Measurements from ENCODE around the gene APMAP. TPM values are rescaled to one million over a fixed set of nuclear protein-coding genes. Genes with fewer than 3 reads are reported as not detected.

The APMAP gene
- total RNA-seq, 2 experiments from 2014 or later = 27.7 to 28.0 TPM

GRCh38 chr20:24981282-24981681 lies 11.3 kb downstream of the APMAP start:
- H3K27ac ChIP-seq (ENCODE audit: low read depth, low read length, poor library complexity, severe bottlenecking) = no peak overlapping the region
- H3K79me2 ChIP-seq (ENCODE audit: insufficient read depth, low read depth, low read length) = no peaks in the 10 kb centered on the region

DNA sequence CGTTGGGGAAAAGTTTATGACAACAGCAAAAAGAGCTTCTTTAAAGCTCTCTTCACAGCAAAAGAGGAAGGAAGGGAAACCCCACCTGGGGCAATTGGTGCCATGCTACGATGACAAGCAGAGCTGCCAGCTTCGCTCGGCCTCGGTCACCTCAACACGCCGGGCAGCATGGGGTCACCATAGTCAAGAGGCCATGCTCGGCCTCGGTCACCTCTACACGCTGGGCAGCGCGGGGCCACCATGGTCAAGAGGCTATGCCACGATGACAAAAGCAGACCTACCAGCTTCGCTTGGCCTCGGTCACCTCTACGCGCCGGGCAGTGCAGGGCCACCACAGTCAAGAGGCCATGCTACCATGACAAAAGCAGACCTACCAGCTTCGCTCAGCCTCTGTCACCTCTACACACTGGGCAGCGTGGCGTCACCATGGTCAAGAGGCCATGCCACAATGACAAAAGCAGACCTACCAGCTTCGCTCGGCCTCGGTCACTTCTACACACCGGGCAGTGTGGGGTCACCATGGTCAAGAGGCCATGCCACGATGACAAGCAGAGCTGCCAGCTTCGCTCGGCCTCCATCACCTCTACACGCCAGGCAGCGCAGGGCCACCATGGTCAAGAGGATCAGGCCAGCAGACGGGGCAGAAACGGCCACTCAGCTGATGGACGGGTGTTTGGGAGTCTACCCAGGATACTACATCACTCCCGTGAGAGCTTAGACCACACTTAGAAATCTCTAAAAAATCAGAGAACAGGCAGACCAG lies 12.1 kb downstream of the APMAP start:
- H3K27ac ChIP-seq (ENCODE audit: low read depth, low read length, poor library complexity, severe bottlenecking) = no peak overlapping the region
- no peak overlapping the region for H3K4me2 ChIP-seq (ENCODE audit: low read length)
- no peak for TF ChIP-seq CTCF (conservative IDR thresholded peaks at IDR 0.05; ENCODE audit: low read length)
- no peak for TF ChIP-seq EZH2phosphoT487 (IDR thresholded peaks at IDR 0.05; ENCODE audit: borderline replicate concordance, low read depth, low read length)
- peaks cover 81% of the 10 kb centered on the region for H3K36me3 ChIP-seq (ENCODE audit: insufficient read depth, low read length)
- no TSS peak for BruUV-seq (replicated peaks)
- CTCF ChIA-PET (ENCODE audit: unreplicated experiment) = no interaction called here
- H3K9me2 ChIP-seq (ENCODE audit: insufficient read depth, low read length) = no peaks in the 10 kb centered on the region
- no peak overlapping the region for H2AFZ ChIP-seq (ENCODE audit: low read length)
- intact Hi-C loops (cut with micrococcal nuclease; ENCODE audit: unreplicated experiment) = no loop called here
- no peaks in the 10 kb centered on the region for H3K4me1 ChIP-seq (ENCODE audit: insufficient read depth, low read length, poor library complexity, severe bottlenecking)
- DNase-seq (ENCODE audit: low spot score) = no peak
- peaks cover 13% of the 10 kb centered on the region; the same call in 1 of the 2 replicates for H3K9me3 ChIP-seq (ENCODE audit: low read length)
- no peak overlapping the region for H3K4me3 ChIP-seq (ENCODE audit: low read depth, low read length, poor library complexity, severe bottlenecking)
- POLR2A ChIA-PET = interaction anchor here (1.0 kb wide), 1 partner anchor 10 kb away, joined by 3 read pairs; no protein-coding TSS in a partner anchor
- H4K20me1 ChIP-seq (ENCODE audit: insufficient read depth, low read length) = no peaks in the 10 kb centered on the region
- H3K79me2 ChIP-seq (ENCODE audit: insufficient read depth, low read depth, low read length) = no peaks in the 10 kb centered on the region

More at GRCh38 chr20:24981282-24981681, 11.3 kb downstream of the APMAP start:
- Histone ChIP-seq H4K20me1 (ENCODE audit: insufficient read depth, low read length) (no peaks in the 10 kb centered on the region), H2AFZ (ENCODE audit: low read length) (no peak overlapping the region), H3K4me1 (ENCODE audit: insufficient read depth, low read length, poor library complexity, severe bottlenecking) (no peaks in the 10 kb centered on the region), H3K36me3 (ENCODE audit: insufficient read depth, low read length) (peaks cover 75% of the 10 kb centered on the region), H3K9me3 (ENCODE audit: low read length) (peaks cover 5% of the 10 kb centered on the region; the same call in 1 of the 2 replicates), H3K4me2 (ENCODE audit: low read length) (no peak overlapping the region), H3K9me2 (ENCODE audit: insufficient read depth, low read length) (no peaks in the 10 kb centered on the region), H3K4me3 (ENCODE audit: low read depth, low read length, poor library complexity, severe bottlenecking) (no peak overlapping the region)
- no TSS peak for BruUV-seq (replicated peaks)
- DNase-seq (ENCODE audit: low spot score) = no peak
- no peak for TF ChIP-seq CTCF (conservative IDR thresholded peaks at IDR 0.05; ENCODE audit: low read length)
- TF ChIP-seq EZH2phosphoT487 (IDR thresholded peaks at IDR 0.05; ENCODE audit: borderline replicate concordance, low read depth, low read length) = no peak
- intact Hi-C loops (cut with micrococcal nuclease; ENCODE audit: unreplicated experiment) = no loop called here
- ChIA-PET CTCF (ENCODE audit: unreplicated experiment) (no interaction called here), POLR2A (no interaction called here)
